Esophagus muscularis mucosa (tissue), 3 donors: ENCODE results near the gene GEMIN5.

ENCODE experiments used
- POLR2AphosphoS5 ChIP-seq, 2 donors: sonication (generic); formaldehyde crosslinking; IDR thresholded peaks; one replicate each; pipeline ENCODE4 v1.6.1; 2017; ENCODE audit warnings: antibody characterized with exemption in 2 of 2
- TF ChIP-seq, protein P1 (sequence below), 3 experiments: fragments of 200-600 bp in 2 of 3; fragments of 450-650 bp in 1 of 3; sonication (generic) in 2 of 3; IDR thresholded peaks; one replicate each; pipeline ENCODE4 v1.5.1; 2017 to 2019; ENCODE audit warnings: antibody characterized with exemption in 3 of 3, mild to moderate bottlenecking in 2 of 3, moderate library complexity in 1 of 3

DNA sequence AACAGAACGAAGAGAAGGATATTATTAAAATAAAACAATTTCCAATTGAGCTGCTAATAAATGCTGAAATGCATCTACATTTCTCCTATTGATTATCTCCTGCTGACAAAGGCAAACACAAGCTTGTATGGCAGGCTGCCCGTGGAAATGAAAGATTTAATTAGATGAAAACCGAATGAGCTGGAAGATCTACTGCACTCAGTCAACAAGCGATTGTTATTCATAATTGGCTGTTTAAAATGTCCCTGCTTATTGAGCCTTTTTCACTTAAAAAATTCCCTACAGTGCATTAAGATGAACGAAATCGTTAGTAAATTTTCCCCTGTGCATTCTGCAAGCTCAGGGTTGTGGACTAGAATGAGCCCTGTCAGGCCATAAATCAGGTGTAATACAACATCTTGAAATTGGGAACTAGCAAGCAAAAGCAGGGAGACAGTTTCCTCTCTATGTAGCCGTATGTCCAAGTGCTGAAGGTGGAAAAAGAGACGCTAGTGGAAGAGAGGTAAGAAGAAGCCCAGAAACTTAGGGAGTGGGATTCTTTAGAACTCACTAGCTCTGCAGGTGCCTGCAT lies 47.0 kb upstream of the GEMIN5 start:
- TF ChIP-seq, protein P1, sequence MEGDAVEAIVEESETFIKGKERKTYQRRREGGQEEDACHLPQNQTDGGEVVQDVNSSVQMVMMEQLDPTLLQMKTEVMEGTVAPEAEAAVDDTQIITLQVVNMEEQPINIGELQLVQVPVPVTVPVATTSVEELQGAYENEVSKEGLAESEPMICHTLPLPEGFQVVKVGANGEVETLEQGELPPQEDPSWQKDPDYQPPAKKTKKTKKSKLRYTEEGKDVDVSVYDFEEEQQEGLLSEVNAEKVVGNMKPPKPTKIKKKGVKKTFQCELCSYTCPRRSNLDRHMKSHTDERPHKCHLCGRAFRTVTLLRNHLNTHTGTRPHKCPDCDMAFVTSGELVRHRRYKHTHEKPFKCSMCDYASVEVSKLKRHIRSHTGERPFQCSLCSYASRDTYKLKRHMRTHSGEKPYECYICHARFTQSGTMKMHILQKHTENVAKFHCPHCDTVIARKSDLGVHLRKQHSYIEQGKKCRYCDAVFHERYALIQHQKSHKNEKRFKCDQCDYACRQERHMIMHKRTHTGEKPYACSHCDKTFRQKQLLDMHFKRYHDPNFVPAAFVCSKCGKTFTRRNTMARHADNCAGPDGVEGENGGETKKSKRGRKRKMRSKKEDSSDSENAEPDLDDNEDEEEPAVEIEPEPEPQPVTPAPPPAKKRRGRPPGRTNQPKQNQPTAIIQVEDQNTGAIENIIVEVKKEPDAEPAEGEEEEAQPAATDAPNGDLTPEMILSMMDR (IDR thresholded peaks at IDR 0.05) = no peak
- no peak for TF ChIP-seq POLR2AphosphoS5 (IDR thresholded peaks at IDR 0.05)
